ENCODE results near the gene UNC5A.
A peak's percentile ranks its signal among the peaks of the same experiment; 100 is the strongest.

The UNC5A gene

DNA sequence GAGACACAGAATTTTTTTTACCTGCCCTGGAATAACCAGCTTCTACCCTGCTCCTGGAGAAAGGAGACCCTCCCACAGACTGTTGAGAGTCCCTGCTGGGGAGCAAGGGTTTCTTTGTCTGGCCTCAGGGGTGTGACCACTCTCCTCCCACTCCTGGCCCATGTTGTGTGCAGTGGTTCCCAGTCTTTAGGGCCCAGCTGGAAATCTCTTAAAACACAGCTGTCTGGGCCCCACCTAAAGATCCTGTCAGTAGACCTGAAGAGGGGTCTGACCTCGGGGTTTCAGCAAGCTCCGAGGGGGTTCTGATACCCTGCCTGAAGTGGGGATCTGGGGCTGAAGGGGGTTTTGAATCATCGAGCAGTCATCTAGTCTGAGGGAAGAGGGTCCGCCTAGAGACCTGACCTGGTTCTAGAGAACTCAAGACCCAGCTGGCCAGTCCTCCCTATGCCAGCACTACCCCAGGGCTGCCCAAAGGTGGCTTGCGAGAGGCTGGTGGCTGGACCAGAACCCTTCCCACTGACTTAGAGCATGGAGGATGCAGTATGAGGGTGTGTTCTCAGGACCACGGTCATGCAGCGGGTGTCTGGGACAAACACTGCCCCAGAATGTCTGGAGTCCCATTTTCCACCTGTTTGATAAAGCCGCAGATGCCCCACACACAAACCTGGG is 8.1 kb upstream of the UNC5A start:
- DNase-seq: no peak

GRCh38 chr5:176803068-176803942 is 7.1 kb upstream of the UNC5A start:
- no peak for DNase-seq

- no peak for DNase-seq
Observed at GRCh38 chr5:176803943-176804498, 6.3 kb upstream of the UNC5A start.

DNA sequence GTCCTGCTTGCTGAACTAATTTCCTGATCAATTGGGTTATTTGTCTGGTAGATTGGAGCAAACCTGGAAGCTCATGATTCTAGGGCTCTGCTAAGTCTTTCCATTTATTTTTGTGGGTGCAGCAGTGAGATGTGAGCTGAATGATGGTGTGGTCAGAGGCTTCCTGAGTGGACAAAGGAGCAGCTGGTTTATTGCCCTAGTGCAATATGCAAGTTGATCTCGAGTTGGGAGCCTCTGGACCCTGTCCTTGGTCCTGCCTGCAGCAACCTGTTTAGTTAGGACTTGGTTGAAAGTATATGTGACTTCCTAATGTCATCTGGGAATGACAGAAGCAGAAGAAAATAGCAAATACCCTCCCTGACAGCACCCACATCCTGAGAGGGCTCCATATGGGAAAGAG is 4.2 kb upstream of the UNC5A start:
- no peak for DNase-seq

DNA sequence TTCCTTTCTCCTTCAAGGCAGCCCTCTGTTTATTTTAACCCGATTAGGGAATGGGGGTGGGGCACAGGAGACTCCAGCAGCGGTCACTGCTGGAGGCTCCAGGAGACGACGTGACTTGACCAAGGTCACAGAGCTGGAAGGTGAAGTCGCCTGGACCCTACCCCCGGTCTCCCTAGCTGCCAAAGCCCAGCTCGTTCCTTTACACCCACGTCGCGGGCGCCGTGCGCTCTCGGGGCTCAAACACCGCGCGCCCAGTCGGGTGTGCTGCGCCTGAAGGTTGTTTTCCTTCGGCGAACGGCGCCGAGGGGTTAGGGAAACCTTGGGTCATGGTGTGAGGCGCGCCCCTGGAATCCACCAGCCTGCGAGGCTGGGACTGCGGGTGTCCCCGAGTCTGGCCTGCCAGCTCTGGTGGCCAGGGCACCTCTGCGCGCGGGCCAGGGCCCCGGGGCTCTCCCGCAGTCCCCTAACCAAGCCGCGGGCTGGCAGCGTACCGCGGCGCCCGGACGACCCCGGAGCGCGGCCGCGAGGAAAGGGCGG is 747 bp upstream of the UNC5A start:
- DNase-seq: no peak

- no peak for DNase-seq
Observed at GRCh38 chr5:176810687-176811501, 535 bp downstream of the UNC5A start.

GRCh38 chr5:176812269-176813259 is 2.2 kb downstream of the UNC5A start:
- peak; percentile 23 for DNase-seq

DNA sequence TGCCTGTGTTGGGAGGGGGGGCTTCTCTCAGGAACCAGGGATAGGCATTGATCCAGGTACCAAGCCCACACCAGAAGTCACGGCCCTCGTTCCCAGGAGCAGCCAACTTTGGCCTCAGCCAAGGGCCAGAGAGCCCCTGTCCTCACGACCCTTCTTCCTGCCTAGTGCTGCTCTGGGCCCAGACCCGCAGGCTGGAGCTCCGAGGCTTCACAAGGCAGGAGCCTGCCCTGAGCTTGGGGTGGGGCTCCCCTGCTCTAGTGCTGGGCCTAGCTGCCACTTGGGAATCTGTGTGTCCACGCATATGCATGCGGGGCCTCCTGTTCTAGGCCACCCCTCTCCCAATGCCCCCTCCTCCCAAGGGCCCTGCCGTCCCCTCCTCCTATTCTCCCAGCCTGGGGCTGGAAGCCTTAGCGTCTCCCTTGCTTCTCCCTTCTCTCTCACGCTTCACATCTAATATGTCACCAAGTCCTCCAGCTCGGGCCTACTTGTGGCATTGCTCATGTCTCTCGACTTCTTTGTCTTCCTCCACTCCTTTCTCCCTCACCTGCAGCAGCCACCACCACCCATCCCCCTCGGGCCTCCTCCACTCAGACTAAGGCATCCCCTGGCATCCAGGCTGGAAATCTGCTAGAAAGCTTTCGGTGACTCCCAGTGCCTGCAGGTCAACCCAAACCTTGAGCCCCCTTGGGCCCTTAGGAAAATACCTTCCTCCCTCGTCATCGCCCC is 3.4 kb downstream of the UNC5A start:
- no peak for DNase-seq

- no peak for DNase-seq
Observed at GRCh38 chr5:176814313-176814685, 3.9 kb downstream of the UNC5A start.

- no peak for DNase-seq
Observed at GRCh38 chr5:176814836-176815438, 4.6 kb downstream of the UNC5A start.

DNA sequence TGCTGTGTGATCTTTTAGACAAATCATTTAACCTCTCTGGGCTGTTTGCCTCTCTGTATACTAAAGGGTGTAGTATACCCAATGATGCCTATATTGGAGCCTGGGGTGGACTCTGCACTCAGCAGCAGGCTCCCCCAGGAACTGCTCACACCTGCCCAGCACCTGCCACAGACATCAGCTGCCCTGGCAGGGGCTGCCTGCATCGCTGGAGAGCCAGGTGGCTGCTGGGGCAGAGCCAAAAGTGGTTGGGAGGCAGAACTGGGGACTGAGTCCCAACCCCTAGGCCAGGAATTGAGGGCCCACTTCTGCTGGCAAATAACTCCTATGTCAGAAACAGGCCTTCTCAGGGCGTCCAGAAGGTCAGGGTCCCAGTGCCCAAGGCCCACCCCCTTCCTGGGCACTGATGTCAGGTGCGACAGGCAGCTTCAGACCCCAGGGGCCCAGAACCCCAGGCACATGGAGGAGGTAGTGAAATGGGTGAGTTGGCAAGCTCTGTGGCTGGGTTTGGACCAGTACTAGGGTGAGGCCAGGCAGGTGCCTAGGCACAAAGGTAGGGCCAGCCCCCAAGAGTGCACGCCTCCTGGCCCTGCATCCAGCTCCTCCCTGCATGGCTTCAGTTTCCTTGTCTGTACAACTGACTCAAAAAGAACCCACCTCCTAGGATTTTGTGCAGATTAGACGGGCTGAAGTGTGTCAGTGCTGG is 5.8 kb downstream of the UNC5A start:
- no peak for DNase-seq

GRCh38 chr5:176816791-176817347 is 6.5 kb downstream of the UNC5A start:
- DNase-seq: no peak

DNA sequence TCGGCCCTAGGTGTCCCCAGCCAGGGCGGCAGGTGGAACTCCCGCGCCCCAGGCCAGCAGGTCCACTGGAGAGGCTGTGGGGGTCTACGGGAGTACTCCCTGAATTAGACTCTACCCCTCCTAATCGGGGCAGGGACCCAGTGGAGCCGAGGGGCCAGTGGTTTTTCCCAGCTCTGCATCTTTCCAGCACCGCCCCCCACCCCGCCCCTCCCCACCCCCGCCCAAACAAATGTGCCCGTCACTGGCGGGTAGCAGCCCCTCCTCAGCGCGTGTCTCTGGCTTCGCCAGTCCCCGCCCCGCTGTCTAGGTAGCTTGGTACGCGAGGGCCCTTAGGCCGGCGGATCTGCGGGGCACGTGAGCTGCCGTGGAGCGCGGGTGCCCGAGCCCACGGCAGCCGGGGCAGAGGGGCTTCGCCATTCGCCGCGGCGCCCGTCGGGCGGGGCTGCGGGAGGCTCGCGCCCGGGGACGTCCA is 7.0 kb downstream of the UNC5A start:
- DNase-seq: no peak

DNA sequence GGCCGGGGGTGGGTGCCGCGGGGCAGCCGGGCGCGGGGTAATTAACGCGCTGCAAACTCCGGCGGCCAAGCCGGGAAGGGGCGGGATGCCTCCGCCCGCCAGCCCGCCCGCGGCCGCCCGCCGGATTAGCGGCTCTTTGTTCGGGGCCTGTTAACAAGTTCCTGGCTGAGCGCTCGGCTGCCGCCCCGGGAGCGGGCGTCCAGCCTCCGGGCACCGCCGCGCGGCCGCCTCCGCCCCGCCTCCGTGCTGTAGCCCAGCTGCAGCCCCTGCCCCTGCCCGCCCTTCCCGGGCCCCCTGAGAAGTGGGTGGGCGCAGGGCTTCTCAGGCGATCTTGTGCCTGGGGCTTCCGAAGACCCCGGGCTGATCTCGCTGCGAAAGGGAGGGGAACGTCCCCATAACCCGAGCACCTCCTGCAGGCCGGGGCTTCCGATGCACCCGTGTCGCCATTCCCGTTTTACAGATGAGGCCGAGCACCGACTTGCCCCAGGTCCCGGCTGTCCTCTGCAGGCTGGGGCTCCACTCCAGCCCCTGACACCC is 7.5 kb downstream of the UNC5A start:
- DNase-seq: no peak

- DNase-seq: no peak
Observed at GRCh38 chr5:176818391-176819098, 8.2 kb downstream of the UNC5A start.

GRCh38 chr5:176819476-176819875 is 9.1 kb downstream of the UNC5A start:
- no peak for DNase-seq

DNA sequence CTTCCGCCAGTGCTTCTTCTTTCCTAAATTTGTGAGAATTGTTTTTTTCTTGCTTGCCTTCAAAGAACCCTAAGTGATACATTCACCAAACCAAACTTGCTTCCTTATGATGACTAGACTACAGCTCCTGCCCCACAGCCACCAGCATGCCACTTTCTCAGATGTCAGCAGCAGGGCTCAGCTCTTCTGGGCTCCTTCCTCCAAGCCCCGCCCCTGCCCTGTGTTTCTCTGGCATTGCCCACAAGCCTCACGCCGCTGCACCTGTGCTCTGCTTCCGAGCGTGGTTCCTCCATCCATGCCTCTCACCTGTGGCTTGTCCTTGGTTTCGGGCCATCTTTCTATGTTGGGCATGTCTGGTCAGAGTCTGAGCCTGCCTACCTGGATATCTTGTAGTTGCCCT is 10.6 kb downstream of the UNC5A start:
- no peak for DNase-seq

- no peak for DNase-seq
Observed at GRCh38 chr5:176821441-176821840, 11.1 kb downstream of the UNC5A start.
